HEK293 (cell line): Measurements from ENCODE around the gene NINL.

Source experiments
- CTCF ChIA-PET: fragments of 350-600 bp; formaldehyde crosslinking; extraction: SDS; loops from one replicate; lab custom pipeline; 2021; ENCODE audit warnings: antibody characterized with exemption; lab: Yijun Ruan, JAX
- POLR2A ChIA-PET: fragments of 300-600 bp; formaldehyde crosslinking; extraction: SDS; loops from one replicate; lab custom pipeline; 2020; ENCODE audit warnings: antibody characterized with exemption, inconsistent platforms; lab: Yijun Ruan, JAX
- H3K27ac ChIP-seq: fragments of 200-500 bp; sonication (Bioruptor generic); 2 replicates; pipeline ENCODE4 v1.5.1; 2014; ENCODE audit warnings: low read depth, low read length, control low read depth, inconsistent platforms; ENCODE audit errors: extremely low read depth
- H3K36me3 ChIP-seq, 2 experiments: fragments of 200-500 bp in 1 of 2; sonication (Bioruptor generic) in 1 of 2; 1 replicate in 1 of 2; 2 replicates in 1 of 2; pipeline ENCODE4 v1.5.1; 2014 to 2017; ENCODE audit warnings: inconsistent platforms in 2 of 2, low read length in 2 of 2; ENCODE audit not compliant: control insufficient read depth in 2 of 2, insufficient read depth in 1 of 2
- H3K4me1 ChIP-seq: fragments of 200-500 bp; sonication (Bioruptor generic); 2 replicates; pipeline ENCODE4 v1.5.1; 2014; ENCODE audit warnings: mild to moderate bottlenecking, low read length, inconsistent platforms; ENCODE audit not compliant: control insufficient read depth, insufficient read depth
- H3K4me3 ChIP-seq: 2 replicates; pipeline ENCODE4 v1.5.1; 2011; ENCODE audit warnings: low read depth, mild to moderate bottlenecking, control low read depth, low read length, moderate library complexity
- H3K9me3 ChIP-seq: fragments of 200-500 bp; sonication (Bioruptor generic); 2 replicates; pipeline ENCODE4 v1.5.1; 2014; ENCODE audit warnings: low read depth, low read length, inconsistent platforms; ENCODE audit not compliant: control insufficient read depth, insufficient read depth
- EGR2 ChIP-seq: fragments of 450-650 bp; formaldehyde crosslinking; IDR thresholded peaks from 2 replicates; pipeline ENCODE4 v1.5.1; 2016; ENCODE audit warnings: low read depth, missing biosample characterization, missing genetic modification characterization
- HOXA7 ChIP-seq: sonication (generic); formaldehyde crosslinking; IDR thresholded peaks from 2 replicates; pipeline ENCODE4 v1.8.1; 2022; ENCODE audit warnings: missing genetic modification reagents, borderline replicate concordance
- KLF10 ChIP-seq: fragments of 450-650 bp; IDR thresholded peaks from 2 replicates; pipeline ENCODE4 v1.5.1; 2018; ENCODE audit warnings: missing biosample characterization, mild to moderate bottlenecking, missing genetic modification characterization
- OSR2 ChIP-seq: fragments of 450-650 bp; formaldehyde crosslinking; IDR thresholded peaks from 2 replicates; pipeline ENCODE4 v1.5.1; 2016; ENCODE audit warnings: missing biosample characterization, missing genetic modification characterization
- RBAK ChIP-seq: fragments of 450-650 bp; formaldehyde crosslinking; IDR thresholded peaks from 2 replicates; pipeline ENCODE4 v1.5.1; 2016; ENCODE audit warnings: missing biosample characterization, missing genetic modification characterization
- SP2 ChIP-seq: fragments of 450-650 bp; formaldehyde crosslinking; IDR thresholded peaks from 2 replicates; pipeline ENCODE4 v1.5.1; 2016; ENCODE audit warnings: missing biosample characterization, missing genetic modification characterization
- YY1 ChIP-seq: fragments of 450-650 bp; formaldehyde crosslinking; IDR thresholded peaks from 2 replicates; pipeline ENCODE4 v1.5.1; 2018; ENCODE audit warnings: missing biosample characterization, missing genetic modification characterization
- ZBTB48 ChIP-seq: fragments of 450-650 bp; formaldehyde crosslinking; IDR thresholded peaks from 2 replicates; pipeline ENCODE4 v1.5.1; 2016; ENCODE audit warnings: missing biosample characterization, missing genetic modification characterization
- ZFHX2 ChIP-seq: fragments of 450-650 bp; formaldehyde crosslinking; conservative IDR thresholded peaks from 2 replicates; pipeline ENCODE4 v1.5.1; 2016; ENCODE audit warnings: missing biosample characterization, missing genetic modification characterization
- ZNF114 ChIP-seq: fragments of 450-650 bp; formaldehyde crosslinking; IDR thresholded peaks from 2 replicates; pipeline ENCODE4 v1.5.0; 2017; ENCODE audit warnings: missing biosample characterization, missing genetic modification characterization
- ZNF211 ChIP-seq: fragments of 450-650 bp; formaldehyde crosslinking; IDR thresholded peaks from 2 replicates; pipeline ENCODE4 v1.5.1; 2016; ENCODE audit warnings: low read depth, missing biosample characterization, missing genetic modification characterization
- ZNF239 ChIP-seq: fragments of 450-650 bp; formaldehyde crosslinking; IDR thresholded peaks from 2 replicates; pipeline ENCODE4 v1.5.1; 2016; ENCODE audit warnings: missing biosample characterization, missing genetic modification characterization
- ZNF266 ChIP-seq: fragments of 450-650 bp; formaldehyde crosslinking; IDR thresholded peaks from 2 replicates; pipeline ENCODE4 v1.5.1; 2016; ENCODE audit warnings: missing biosample characterization, missing genetic modification characterization, low read depth
- ZNF302 ChIP-seq: fragments of 450-650 bp; formaldehyde crosslinking; IDR thresholded peaks from 2 replicates; pipeline ENCODE4 v1.5.1; 2016; ENCODE audit warnings: missing biosample characterization, missing genetic modification characterization, low read depth
- ZNF341 ChIP-seq: fragments of 450-650 bp; formaldehyde crosslinking; IDR thresholded peaks from 2 replicates; pipeline ENCODE4; 2016; ENCODE audit warnings: low read depth, missing biosample characterization, missing genetic modification characterization
- ZNF416 ChIP-seq: fragments of 450-650 bp; formaldehyde crosslinking; IDR thresholded peaks from 2 replicates; pipeline ENCODE4 v1.5.1; 2016; ENCODE audit warnings: missing biosample characterization, missing genetic modification characterization
- ZNF433 ChIP-seq: fragments of 450-650 bp; formaldehyde crosslinking; IDR thresholded peaks from 2 replicates; pipeline ENCODE4 v1.5.1; 2016; ENCODE audit warnings: missing biosample characterization, missing genetic modification characterization, low read depth
- ZNF529 ChIP-seq: fragments of 450-650 bp; formaldehyde crosslinking; IDR thresholded peaks from 2 replicates; pipeline ENCODE4 v1.5.1; 2017; ENCODE audit warnings: missing genetic modification characterization, missing biosample characterization; ENCODE audit not compliant: insufficient replicate concordance
- ZNF596 ChIP-seq: fragments of 450-650 bp; IDR thresholded peaks from 2 replicates; pipeline ENCODE4 v1.5.0; 2018; ENCODE audit warnings: missing biosample characterization, mild to moderate bottlenecking, missing genetic modification characterization, moderate library complexity
- ZNF670 ChIP-seq: fragments of 450-650 bp; formaldehyde crosslinking; IDR thresholded peaks from 2 replicates; pipeline ENCODE4 v1.5.1; 2016; ENCODE audit warnings: missing biosample characterization, missing genetic modification characterization, low read depth
- ZNF677 ChIP-seq: fragments of 450-650 bp; IDR thresholded peaks from 2 replicates; pipeline ENCODE4 v1.5.0; 2018; ENCODE audit warnings: missing biosample characterization, mild to moderate bottlenecking, missing genetic modification characterization, moderate library complexity
- ZNF701 ChIP-seq: fragments of 450-650 bp; formaldehyde crosslinking; IDR thresholded peaks from 2 replicates; pipeline ENCODE4 v1.5.1; 2016; ENCODE audit warnings: missing biosample characterization, missing genetic modification characterization
- ZNF768 ChIP-seq: fragments of 450-650 bp; formaldehyde crosslinking; IDR thresholded peaks from 2 replicates; pipeline ENCODE4 v1.5.1; 2018; ENCODE audit warnings: missing biosample characterization, mild to moderate bottlenecking, missing genetic modification characterization
- ZSCAN16 ChIP-seq: fragments of 450-650 bp; formaldehyde crosslinking; IDR thresholded peaks from 2 replicates; pipeline ENCODE4 v1.5.1; 2016; ENCODE audit warnings: missing biosample characterization, missing genetic modification characterization
- ZSCAN30 ChIP-seq: fragments of 450-650 bp; IDR thresholded peaks from 2 replicates; pipeline ENCODE4 v1.5.1; 2018; ENCODE audit warnings: missing biosample characterization, mild to moderate bottlenecking, missing genetic modification characterization, moderate library complexity
- TF ChIP-seq, protein P1 (sequence below): fragments of 450-650 bp; formaldehyde crosslinking; IDR thresholded peaks from 2 replicates; pipeline ENCODE4; 2016; ENCODE audit warnings: missing biosample characterization, missing genetic modification characterization
- TF ChIP-seq, protein P2 (sequence below): fragments of 450-650 bp; formaldehyde crosslinking; IDR thresholded peaks from 2 replicates; pipeline ENCODE4 v1.5.1; 2017; ENCODE audit warnings: missing biosample characterization, missing genetic modification characterization
- TF ChIP-seq, protein P3 (sequence below): sonication (generic); formaldehyde crosslinking; IDR thresholded peaks from 2 replicates; pipeline ENCODE4 v1.8.1; 2022; ENCODE audit warnings: mild to moderate bottlenecking, moderate library complexity, missing genetic modification reagents

Gene NINL

DNA sequence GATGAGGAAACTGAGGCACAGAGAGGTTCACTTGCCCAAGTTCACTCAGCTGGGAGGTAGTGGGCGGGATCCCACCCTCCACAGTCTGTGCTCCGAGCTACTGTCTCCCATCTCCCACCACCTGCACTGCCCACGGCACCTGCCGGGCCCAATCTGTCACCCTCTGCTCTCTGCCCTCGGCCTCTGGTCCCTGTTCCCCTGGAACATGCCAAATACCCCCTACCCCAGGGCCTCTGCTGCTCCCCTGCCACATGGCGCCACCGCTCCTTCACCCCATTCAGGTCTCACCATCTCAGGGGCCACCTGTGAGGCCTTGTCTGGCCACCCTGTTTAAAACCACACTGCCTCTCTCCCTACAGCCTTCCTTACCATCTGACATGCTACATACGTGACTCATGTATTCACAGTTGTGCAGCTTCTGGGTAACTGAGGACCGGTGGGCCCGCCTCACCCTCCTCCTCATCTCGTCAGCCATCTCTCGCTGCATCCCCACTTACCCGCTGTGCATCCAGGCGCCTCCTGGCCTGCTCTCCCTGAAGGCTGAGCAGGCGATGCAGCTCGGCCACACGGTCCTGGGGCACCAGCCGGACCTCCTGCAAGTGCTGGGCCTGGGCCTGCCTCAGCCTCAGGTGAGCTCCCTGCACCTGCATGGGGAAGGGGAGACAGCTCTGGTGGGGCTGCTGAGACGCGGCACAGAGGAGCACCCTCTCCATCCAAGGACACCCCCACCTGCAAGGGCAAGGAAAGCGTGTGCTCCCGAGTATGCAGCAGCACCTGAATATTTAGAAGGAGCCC is 127.2 kb downstream of the NINL start:
- H3K4me1 ChIP-seq: no peaks in the 10 kb centered on the region
- TF ChIP-seq ZNF433 (tag by site-specific recombination) (no peak), ZNF114 (no peak)
- ChIA-PET POLR2A (no interaction called here), CTCF (no interaction called here)
- H3K4me3 ChIP-seq: no peak overlapping the region
- H3K9me3 ChIP-seq: no peaks in the 10 kb centered on the region
- H3K27ac ChIP-seq: no peak overlapping the region
- peaks cover 0 to 63% of the 10 kb centered on the region in 2 experiments; a peak in 1 of 3 replicates for H3K36me3 ChIP-seq

DNA sequence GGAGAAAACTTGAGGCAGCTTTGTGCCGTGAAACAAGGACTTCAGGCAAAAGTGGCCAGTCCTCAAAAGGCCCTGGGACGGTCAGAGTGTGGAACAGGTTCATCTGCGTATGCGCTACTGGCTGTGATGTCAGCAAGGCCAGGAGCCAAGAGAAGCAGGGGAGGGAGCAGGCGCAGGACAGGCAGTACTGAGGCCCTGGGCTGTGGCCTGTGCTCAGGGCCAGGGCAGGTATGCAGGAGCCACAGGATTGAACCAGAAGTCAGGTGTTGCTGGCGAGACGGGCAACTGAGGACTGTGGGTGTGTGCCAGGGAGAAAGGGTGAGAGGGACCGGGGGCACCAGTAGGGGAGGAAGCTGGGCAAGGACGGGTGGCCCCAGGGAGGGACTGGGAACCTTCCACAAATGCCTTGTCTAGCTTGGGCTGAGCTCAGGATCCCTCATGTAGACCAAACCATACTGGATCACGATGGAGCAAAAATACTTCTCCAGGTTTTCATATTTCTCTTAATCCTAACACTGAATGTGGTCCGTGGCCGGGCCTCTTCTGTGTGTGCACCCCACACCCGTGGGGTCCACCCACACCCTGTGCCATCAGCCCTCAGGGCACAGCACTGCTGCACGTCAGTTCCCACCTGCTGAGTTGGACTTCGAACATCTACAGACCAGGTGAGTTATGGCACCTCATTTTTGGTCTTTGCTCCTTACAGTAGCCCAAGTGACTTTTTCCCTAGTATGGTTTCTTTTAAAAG is 131.0 kb downstream of the NINL start:
- no peaks in the 10 kb centered on the region for H3K9me3 ChIP-seq
- TF ChIP-seq ZNF768 (tag by site-specific recombination) (no peak), ZNF529 (no peak), ZBTB48 (tag by site-specific recombination) (no peak), ZFHX2 (tag by site-specific recombination) (no peak), ZNF670 (no peak), ZNF239 (tag by site-specific recombination) (no peak), OSR2 (tag by site-specific recombination) (no peak), ZNF416 (tag by site-specific recombination) (no peak), HOXA7 (CRISPR knock-in tag) (no peak), ZNF266 (tag by site-specific recombination) (no peak), RBAK (tag by site-specific recombination) (no peak), ZNF677 (tag by site-specific recombination) (no peak), YY1 (tag by site-specific recombination) (no peak), SP2 (no peak), ZNF341 (tag by site-specific recombination) (no peak), ZSCAN16 (no peak)
- TF ChIP-seq, protein P1, sequence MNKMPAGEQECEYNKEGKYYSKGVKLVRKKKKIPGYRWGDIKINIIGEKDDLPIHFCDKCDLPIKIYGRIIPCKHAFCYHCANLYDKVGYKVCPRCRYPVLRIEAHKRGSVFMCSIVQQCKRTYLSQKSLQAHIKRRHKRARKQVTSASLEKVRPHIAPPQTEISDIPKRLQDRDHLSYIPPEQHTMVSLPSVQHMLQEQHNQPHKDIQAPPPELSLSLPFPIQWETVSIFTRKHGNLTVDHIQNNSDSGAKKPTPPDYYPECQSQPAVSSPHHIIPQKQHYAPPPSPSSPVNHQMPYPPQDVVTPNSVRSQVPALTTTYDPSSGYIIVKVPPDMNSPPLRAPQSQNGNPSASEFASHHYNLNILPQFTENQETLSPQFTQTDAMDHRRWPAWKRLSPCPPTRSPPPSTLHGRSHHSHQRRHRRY (tag by site-specific recombination): no peak
- no peaks in the 10 kb centered on the region for H3K4me1 ChIP-seq
- H3K4me3 ChIP-seq: no peak overlapping the region
- CTCF ChIA-PET: no interaction called here
- H3K36me3 ChIP-seq: peaks cover 7 to 53% of the 10 kb centered on the region in 2 experiments; a peak in 1 of 3 replicates
- no peak overlapping the region for H3K27ac ChIP-seq
- POLR2A ChIA-PET: no interaction called here

DNA sequence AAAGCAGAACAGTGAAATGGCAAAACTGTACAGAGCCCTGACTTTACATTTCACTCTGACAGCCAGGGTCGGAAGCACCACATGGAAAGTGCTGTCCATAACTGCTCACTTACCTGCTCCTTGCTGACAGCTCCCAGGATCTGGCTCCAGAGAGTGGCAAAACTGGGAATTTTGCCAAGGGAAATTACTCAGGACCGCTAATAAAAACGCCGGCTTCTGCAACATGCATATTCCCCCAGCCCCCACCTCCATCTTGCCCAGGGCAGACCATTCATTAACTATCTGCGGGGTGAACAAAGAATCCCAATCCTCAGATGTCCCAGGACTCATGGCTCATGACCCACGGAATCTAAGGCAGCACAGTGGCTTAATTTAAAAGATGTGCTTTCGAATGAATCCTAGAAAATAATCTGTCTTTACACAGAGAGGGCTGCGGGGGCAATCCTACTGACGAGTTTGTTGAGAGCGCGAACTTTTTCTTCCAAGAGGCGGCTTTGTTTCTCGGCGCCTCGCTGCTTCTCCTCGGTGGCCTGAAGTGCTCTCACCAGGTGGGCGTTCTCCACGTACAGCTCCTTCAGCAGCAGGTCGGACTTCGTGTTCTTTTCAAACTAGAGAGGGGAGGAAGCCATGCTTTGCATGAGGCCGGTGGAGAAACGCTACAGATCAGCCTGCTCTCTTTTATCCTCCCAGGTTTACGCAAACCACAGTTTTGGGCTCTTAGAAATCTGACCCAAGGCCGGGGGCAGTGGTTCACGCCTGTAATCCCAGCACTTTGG is 132.1 kb downstream of the NINL start:
- Histone ChIP-seq H3K9me3 (no peaks in the 10 kb centered on the region), H3K4me3 (no peak overlapping the region), H3K36me3 (peaks cover 10 to 50% of the 10 kb centered on the region in 2 experiments; a peak in 2 of 3 replicates), H3K4me1 (no peaks in the 10 kb centered on the region), H3K27ac (no peak overlapping the region)
- ChIA-PET POLR2A (no interaction called here), CTCF (no interaction called here)
- TF ChIP-seq KLF10: no peak
- TF ChIP-seq, protein P2, sequence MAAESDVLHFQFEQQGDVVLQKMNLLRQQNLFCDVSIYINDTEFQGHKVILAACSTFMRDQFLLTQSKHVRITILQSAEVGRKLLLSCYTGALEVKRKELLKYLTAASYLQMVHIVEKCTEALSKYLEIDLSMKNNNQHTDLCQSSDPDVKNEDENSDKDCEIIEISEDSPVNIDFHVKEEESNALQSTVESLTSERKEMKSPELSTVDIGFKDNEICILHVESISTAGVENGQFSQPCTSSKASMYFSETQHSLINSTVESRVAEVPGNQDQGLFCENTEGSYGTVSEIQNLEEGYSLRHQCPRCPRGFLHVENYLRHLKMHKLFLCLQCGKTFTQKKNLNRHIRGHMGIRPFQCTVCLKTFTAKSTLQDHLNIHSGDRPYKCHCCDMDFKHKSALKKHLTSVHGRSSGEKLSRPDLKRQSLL (tag by site-specific recombination): no peak
- TF ChIP-seq YY1 (tag by site-specific recombination): no peak; the same call in 1 of the 2 replicates
- TF ChIP-seq OSR2 (tag by site-specific recombination): peak; percentile 7
- TF ChIP-seq EGR2 (tag by site-specific recombination): peak; percentile 52; the same call in 1 of the 2 replicates
- TF ChIP-seq ZNF701 (tag by site-specific recombination): no peak
- TF ChIP-seq ZNF302 (tag by site-specific recombination): no peak
- TF ChIP-seq, protein P3, sequence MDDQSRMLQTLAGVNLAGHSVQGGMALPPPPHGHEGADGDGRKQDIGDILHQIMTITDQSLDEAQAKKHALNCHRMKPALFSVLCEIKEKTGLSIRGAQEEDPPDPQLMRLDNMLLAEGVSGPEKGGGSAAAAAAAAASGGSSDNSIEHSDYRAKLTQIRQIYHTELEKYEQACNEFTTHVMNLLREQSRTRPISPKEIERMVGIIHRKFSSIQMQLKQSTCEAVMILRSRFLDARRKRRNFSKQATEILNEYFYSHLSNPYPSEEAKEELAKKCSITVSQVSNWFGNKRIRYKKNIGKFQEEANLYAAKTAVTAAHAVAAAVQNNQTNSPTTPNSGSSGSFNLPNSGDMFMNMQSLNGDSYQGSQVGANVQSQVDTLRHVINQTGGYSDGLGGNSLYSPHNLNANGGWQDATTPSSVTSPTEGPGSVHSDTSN: no peak
- no peak for TF ChIP-seq ZNF211 (tag by site-specific recombination)
- no peak for TF ChIP-seq ZNF596 (tag by site-specific recombination)
- TF ChIP-seq ZSCAN30 (tag by site-specific recombination): peak; percentile 53; the same call in 1 of the 2 replicates
